ENCODE results near the gene AQR.
A peak's percentile ranks its signal among the peaks of the same experiment; 100 is the strongest.

Gene AQR

GRCh38 chr15:34850121-34850520, 119.4 kb downstream of the AQR start:
- Histone ChIP-seq H4K8ac (ENCODE audit: low read depth, low read length) (no peak overlapping the region), H3K14ac (ENCODE audit: low read length) (no peak overlapping the region), H4K91ac (ENCODE audit: low read depth, low read length, poor library complexity) (no peak overlapping the region), H2BK120ac (ENCODE audit: low read depth, low read length) (no peak overlapping the region), H3K18ac (ENCODE audit: low read length) (no peak overlapping the region), H3K4me3 (ENCODE audit: low read length in 2 of 2) (no peak overlapping the region), H3K27ac (replicated peaks; ENCODE audit: low read length) (no peak overlapping the region), H2AFZ (ENCODE audit: low read length) (no peak overlapping the region), H3K4me2 (ENCODE audit: insufficient read depth, low read length, poor library complexity, severe bottlenecking) (no peak overlapping the region), H3K23ac (ENCODE audit: low read depth, low read length, poor library complexity) (no peak overlapping the region), H2AK5ac (ENCODE audit: low read depth, low read length) (no peak overlapping the region), H3K36me3 (replicated peaks in 1 of 2; ENCODE audit: control insufficient read depth in 2 of 2, insufficient read depth in 2 of 2, low read length in 2 of 2) (peaks cover 0 to 24% of the 10 kb centered on the region in 2 donors), H3K4ac (ENCODE audit: low read length) (no peak overlapping the region), H3K9ac (ENCODE audit: low read depth, low read length, poor library complexity) (no peak overlapping the region), H3K4me1 (ENCODE audit: control insufficient read depth in 2 of 2, insufficient read depth in 1 of 2, low read depth in 1 of 2, low read length in 2 of 2) (no peaks in the 10 kb centered on the region), H2BK5ac (ENCODE audit: low read length) (no peak overlapping the region), H3K79me1 (ENCODE audit: low read depth, low read length) (no peaks in the 10 kb centered on the region), H3K27me3 (ENCODE audit: control insufficient read depth in 3 of 3, insufficient read depth in 3 of 3, low read depth in 1 of 3, low read length in 3 of 3) (no peaks in the 10 kb centered on the region), H2BK12ac (ENCODE audit: low read length) (no peak overlapping the region), H2BK15ac (ENCODE audit: low read length) (no peak overlapping the region), H3K9me3 (replicated peaks in 1 of 2; ENCODE audit: control insufficient read depth in 2 of 2, insufficient read depth in 1 of 2, low read depth in 1 of 2, low read length in 2 of 2) (no peaks in the 10 kb centered on the region)
- no peak for DNase-seq (ENCODE audit: low spot score)
- no CpG with 5 or more reads among the region's 10 CpGs for WGBS, 2 donors (ENCODE audit: extremely low coverage in 2 of 2, insufficient read length in 2 of 2, insufficient replicate concordance in 1 of 2)

- Histone ChIP-seq H3K27me3 (ENCODE audit: control insufficient read depth in 3 of 3, insufficient read depth in 3 of 3, low read depth in 1 of 3, low read length in 3 of 3) (no peaks in the 10 kb centered on the region), H2BK5ac (ENCODE audit: low read length) (no peak overlapping the region), H2AFZ (ENCODE audit: low read length) (no peak overlapping the region), H3K27ac (replicated peaks; ENCODE audit: low read length) (no peak overlapping the region), H4K91ac (ENCODE audit: low read depth, low read length, poor library complexity) (no peak overlapping the region), H2BK12ac (ENCODE audit: low read length) (no peak overlapping the region), H3K9me3 (replicated peaks in 1 of 2; ENCODE audit: control insufficient read depth in 2 of 2, insufficient read depth in 1 of 2, low read depth in 1 of 2, low read length in 2 of 2) (no peaks in the 10 kb centered on the region), H3K18ac (ENCODE audit: low read length) (no peak overlapping the region), H3K23ac (ENCODE audit: low read depth, low read length, poor library complexity) (no peak overlapping the region), H2AK5ac (ENCODE audit: low read depth, low read length) (no peak overlapping the region), H3K36me3 (replicated peaks in 1 of 2; ENCODE audit: control insufficient read depth in 2 of 2, insufficient read depth in 2 of 2, low read length in 2 of 2) (peaks cover 0 to 17% of the 10 kb centered on the region in 2 donors), H3K79me1 (ENCODE audit: low read depth, low read length) (no peaks in the 10 kb centered on the region), H2BK15ac (ENCODE audit: low read length) (no peak overlapping the region), H3K4ac (ENCODE audit: low read length) (no peak overlapping the region), H4K8ac (ENCODE audit: low read depth, low read length) (no peak overlapping the region), H3K4me2 (ENCODE audit: insufficient read depth, low read length, poor library complexity, severe bottlenecking) (no peak overlapping the region), H3K9ac (ENCODE audit: low read depth, low read length, poor library complexity) (no peak overlapping the region), H3K4me1 (ENCODE audit: control insufficient read depth in 2 of 2, insufficient read depth in 1 of 2, low read depth in 1 of 2, low read length in 2 of 2) (no peaks in the 10 kb centered on the region), H3K14ac (ENCODE audit: low read length) (no peak overlapping the region), H2BK120ac (ENCODE audit: low read depth, low read length) (no peak overlapping the region), H3K4me3 (ENCODE audit: low read length in 2 of 2) (peak overlapping the region in 1 of 2 donors; percentile 16)
- WGBS, 2 donors (ENCODE audit: extremely low coverage in 2 of 2, insufficient read length in 2 of 2, insufficient replicate concordance in 1 of 2), result no CpG with 5 or more reads among the region's 3 CpGs
- no peak for DNase-seq (ENCODE audit: low spot score)
These were observed 120.1 kb downstream of the AQR start for GRCh38 chr15:34849364-34849959.

GRCh38 chr15:34847598-34847997, 121.9 kb downstream of the AQR start:
- Histone ChIP-seq H2BK5ac (ENCODE audit: low read length) (no peak overlapping the region), H3K18ac (ENCODE audit: low read length) (no peak overlapping the region), H3K36me3 (replicated peaks in 1 of 2; ENCODE audit: control insufficient read depth in 2 of 2, insufficient read depth in 2 of 2, low read length in 2 of 2) (no peaks in the 10 kb centered on the region), H2AK5ac (ENCODE audit: low read depth, low read length) (no peak overlapping the region), H3K9me3 (replicated peaks in 1 of 2; ENCODE audit: control insufficient read depth in 2 of 2, insufficient read depth in 1 of 2, low read depth in 1 of 2, low read length in 2 of 2) (no peaks in the 10 kb centered on the region), H2BK15ac (ENCODE audit: low read length) (no peak overlapping the region), H3K4me2 (ENCODE audit: insufficient read depth, low read length, poor library complexity, severe bottlenecking) (no peak overlapping the region), H3K79me1 (ENCODE audit: low read depth, low read length) (no peaks in the 10 kb centered on the region), H2AFZ (ENCODE audit: low read length) (no peak overlapping the region), H3K23ac (ENCODE audit: low read depth, low read length, poor library complexity) (no peak overlapping the region), H3K27me3 (ENCODE audit: control insufficient read depth in 3 of 3, insufficient read depth in 3 of 3, low read depth in 1 of 3, low read length in 3 of 3) (no peaks in the 10 kb centered on the region), H3K27ac (replicated peaks; ENCODE audit: low read length) (no peak overlapping the region), H4K8ac (ENCODE audit: low read depth, low read length) (no peak overlapping the region), H4K91ac (ENCODE audit: low read depth, low read length, poor library complexity) (no peak overlapping the region), H3K4me1 (ENCODE audit: control insufficient read depth in 2 of 2, insufficient read depth in 1 of 2, low read depth in 1 of 2, low read length in 2 of 2) (no peaks in the 10 kb centered on the region), H3K4me3 (ENCODE audit: low read length in 2 of 2) (no peak overlapping the region), H2BK120ac (ENCODE audit: low read depth, low read length) (no peak overlapping the region), H3K9ac (ENCODE audit: low read depth, low read length, poor library complexity) (no peak overlapping the region), H3K14ac (ENCODE audit: low read length) (no peak overlapping the region), H3K4ac (ENCODE audit: low read length) (no peak overlapping the region), H2BK12ac (ENCODE audit: low read length) (no peak overlapping the region)
- no CpG with 5 or more reads among the region's 1 CpG for WGBS, 2 donors (ENCODE audit: extremely low coverage in 2 of 2, insufficient read length in 2 of 2, insufficient replicate concordance in 1 of 2)
- no peak for DNase-seq (ENCODE audit: low spot score)

GRCh38 chr15:34841262-34841725, 128.2 kb downstream of the AQR start:
- Histone ChIP-seq H3K36me3 (replicated peaks in 1 of 2; ENCODE audit: control insufficient read depth in 2 of 2, insufficient read depth in 2 of 2, low read length in 2 of 2) (no peaks in the 10 kb centered on the region), H3K9ac (ENCODE audit: low read depth, low read length, poor library complexity) (no peak overlapping the region), H3K14ac (ENCODE audit: low read length) (no peak overlapping the region), H3K18ac (ENCODE audit: low read length) (no peak overlapping the region), H3K23ac (ENCODE audit: low read depth, low read length, poor library complexity) (no peak overlapping the region), H2BK120ac (ENCODE audit: low read depth, low read length) (no peak overlapping the region), H4K8ac (ENCODE audit: low read depth, low read length) (no peak overlapping the region), H3K9me3 (replicated peaks in 1 of 2; ENCODE audit: control insufficient read depth in 2 of 2, insufficient read depth in 1 of 2, low read depth in 1 of 2, low read length in 2 of 2) (no peaks in the 10 kb centered on the region), H3K27me3 (ENCODE audit: control insufficient read depth in 3 of 3, insufficient read depth in 3 of 3, low read depth in 1 of 3, low read length in 3 of 3) (no peaks in the 10 kb centered on the region), H3K27ac (replicated peaks; ENCODE audit: low read length) (no peak overlapping the region), H2BK15ac (ENCODE audit: low read length) (no peak overlapping the region), H3K4ac (ENCODE audit: low read length) (no peak overlapping the region), H4K91ac (ENCODE audit: low read depth, low read length, poor library complexity) (no peak overlapping the region), H3K4me2 (ENCODE audit: insufficient read depth, low read length, poor library complexity, severe bottlenecking) (no peak overlapping the region), H3K79me1 (ENCODE audit: low read depth, low read length) (no peaks in the 10 kb centered on the region), H2BK5ac (ENCODE audit: low read length) (no peak overlapping the region), H3K4me1 (ENCODE audit: control insufficient read depth in 2 of 2, insufficient read depth in 1 of 2, low read depth in 1 of 2, low read length in 2 of 2) (no peaks in the 10 kb centered on the region), H2AK5ac (ENCODE audit: low read depth, low read length) (no peak overlapping the region), H3K4me3 (ENCODE audit: low read length in 2 of 2) (no peak overlapping the region), H2AFZ (ENCODE audit: low read length) (no peak overlapping the region), H2BK12ac (ENCODE audit: low read length) (no peak overlapping the region)
- no peak for DNase-seq (ENCODE audit: low spot score)

All from neuronal stem cell (in vitro differentiated cells).